Natural killer cell treated with Interleukin-12 subunit alpha and Interleukin-12 subunit beta and Interleukin-15 and Interleukin-18, amount 100 ng/mL, for 72 hours (primary cell): ENCODE data around the gene ZFYVE9. TPM values are rescaled to one million over a fixed set of nuclear protein-coding genes. Genes with fewer than 3 reads are reported as not detected.
"Not testable (repeated sequence)": the region's sequence is repeated elsewhere in the genome, so short reads cannot be mapped to it uniquely, and the experiment has no call there.

Experiments used
- ATAC-seq, 2 donors: fragments of 150-1000 bp; cut with Tn5 transposase in 1 of 2; sonication (Bioruptor Pico), chemical (Tn5 transposase) in 1 of 2; 2 replicates each; pipeline ENCODE4 v1.10.0; 2021
- DNase-seq: peaks from one replicate; pipeline ENCODE4 v3.0.0; 2022; ENCODE audit warnings: low spot score
- H3K27ac Mint-ChIP-seq, 2 donors: 1 replicate in 1 of 2; 2 replicates in 1 of 2; pipeline ENCODE4 v1.8.0; 2022; ENCODE audit warnings: mixed read lengths in 2 of 2, mild to moderate bottlenecking in 1 of 2, moderate library complexity in 1 of 2
- H3K27me3 Mint-ChIP-seq, 2 donors: 1 replicate in 1 of 2; 2 replicates in 1 of 2; pipeline ENCODE4 v1.8.0; 2022; ENCODE audit warnings: mixed read lengths in 2 of 2
- H3K36me3 Mint-ChIP-seq: one replicate; pipeline ENCODE4 v1.8.0; 2022; ENCODE audit warnings: mixed read lengths
- H3K4me1 Mint-ChIP-seq, 2 donors: 1 replicate in 1 of 2; 2 replicates in 1 of 2; pipeline ENCODE4 v1.8.0; 2022; ENCODE audit warnings: low read depth in 2 of 2, mixed read lengths in 2 of 2, mild to moderate bottlenecking in 1 of 2
- H3K4me3 Mint-ChIP-seq: one replicate; pipeline ENCODE4 v1.8.0; 2022; ENCODE audit warnings: mixed read lengths
- H3K9me3 Mint-ChIP-seq: 2 replicates; pipeline ENCODE4 v1.8.0; 2022; ENCODE audit warnings: mixed read lengths
- total RNA-seq, 2 donors: library from RNA; stranded (reverse); gene quantifications; one replicate each; pipeline ENCODE4 v1.2.3, GENCODE V29; 2022

ZFYVE9 gene
- total RNA-seq, 2 donors from 2014 or later, result 1.1 to 2.9 TPM

DNA sequence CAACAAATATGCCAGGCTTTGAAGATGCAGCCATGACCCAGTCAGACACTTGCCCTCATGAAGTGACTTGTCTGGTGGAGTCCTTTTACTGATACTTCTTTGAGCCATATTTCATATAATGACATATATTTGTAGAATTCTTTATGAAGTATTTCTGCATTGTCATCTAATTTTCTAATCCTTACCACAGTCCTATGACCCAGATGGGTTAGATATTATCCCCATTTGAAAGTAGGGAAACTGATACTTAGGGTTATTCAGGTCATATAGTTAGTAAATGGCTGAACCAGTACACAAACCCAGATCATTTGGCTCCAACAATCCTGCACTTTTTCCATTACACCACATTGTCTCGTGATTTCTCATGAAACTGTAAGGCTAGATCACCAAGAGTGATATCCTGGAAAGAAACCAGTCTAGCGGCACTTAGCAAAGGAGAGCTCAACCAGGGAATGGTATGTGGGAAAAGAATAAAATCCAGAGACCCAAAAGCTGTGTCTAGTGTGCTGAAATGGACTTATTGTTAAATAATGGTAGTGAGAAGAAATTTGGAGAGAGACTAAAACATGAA is 49.6 kb downstream of the ZFYVE9 start:
- Mint-ChIP-seq H3K27me3 (peaks cover 12% of the 10 kb centered on the region in 2 donors), H3K9me3 (no peaks in the 10 kb centered on the region), H3K27ac (no peak overlapping the region), H3K4me3 (no peak overlapping the region), H3K36me3 (no peaks in the 10 kb centered on the region), H3K4me1 (no peaks in the 10 kb centered on the region)
- ATAC-seq (no peak), DNase-seq (no peak)

DNA sequence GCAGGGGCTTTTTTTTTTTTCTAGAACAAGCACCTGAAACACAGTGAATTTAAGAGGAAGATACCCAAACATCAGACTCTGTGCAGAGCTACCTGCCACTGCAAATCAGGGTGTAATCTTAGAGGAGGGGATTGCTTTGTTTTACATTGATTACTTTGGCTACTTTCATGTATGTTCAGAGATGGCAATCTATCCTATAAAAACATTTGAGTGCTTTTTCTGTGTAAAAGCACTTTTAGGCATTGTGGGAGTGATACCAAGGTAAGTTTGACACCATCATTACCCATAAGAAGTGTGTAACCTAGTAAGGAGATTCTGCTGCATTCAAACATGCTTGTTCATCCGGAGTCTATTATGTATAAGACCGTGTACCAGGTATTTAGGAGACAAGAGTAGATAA is 50.1 kb downstream of the ZFYVE9 start:
- ATAC-seq, result no peak
- Mint-ChIP-seq H3K27ac (no peak overlapping the region), H3K36me3 (no peaks in the 10 kb centered on the region), H3K4me3 (no peak overlapping the region), H3K27me3 (peaks cover 11 to 12% of the 10 kb centered on the region in 2 donors), H3K9me3 (no peaks in the 10 kb centered on the region), H3K4me1 (no peaks in the 10 kb centered on the region)
- no peak for DNase-seq

DNA sequence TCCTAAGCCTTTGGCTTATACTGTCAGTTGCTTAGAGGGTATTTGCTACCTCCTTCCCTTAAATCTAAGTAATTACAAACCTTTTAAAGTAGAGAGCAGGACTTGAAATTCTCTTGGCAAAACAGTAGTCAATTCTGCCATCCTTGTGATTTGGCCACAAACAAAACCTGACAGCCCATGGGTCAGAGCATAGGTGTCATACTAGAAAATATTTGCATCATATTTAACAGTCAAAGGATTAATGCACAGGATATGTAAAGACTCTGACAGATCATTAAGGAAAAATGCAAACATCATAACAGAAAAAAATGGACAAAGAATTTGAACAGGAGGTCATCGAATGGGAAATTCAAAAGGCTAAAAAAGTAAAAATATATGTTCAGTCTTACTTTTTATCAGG is 50.5 kb downstream of the ZFYVE9 start:
- H3K4me1 Mint-ChIP-seq, result no peaks in the 10 kb centered on the region
- H3K4me3 Mint-ChIP-seq, result no peak overlapping the region
- H3K36me3 Mint-ChIP-seq, result no peaks in the 10 kb centered on the region
- no peak overlapping the region for H3K27ac Mint-ChIP-seq
- DNase-seq (no peak), ATAC-seq (no peak)
- H3K9me3 Mint-ChIP-seq, result no peaks in the 10 kb centered on the region
- peaks cover 11 to 12% of the 10 kb centered on the region in 2 donors for H3K27me3 Mint-ChIP-seq

DNA sequence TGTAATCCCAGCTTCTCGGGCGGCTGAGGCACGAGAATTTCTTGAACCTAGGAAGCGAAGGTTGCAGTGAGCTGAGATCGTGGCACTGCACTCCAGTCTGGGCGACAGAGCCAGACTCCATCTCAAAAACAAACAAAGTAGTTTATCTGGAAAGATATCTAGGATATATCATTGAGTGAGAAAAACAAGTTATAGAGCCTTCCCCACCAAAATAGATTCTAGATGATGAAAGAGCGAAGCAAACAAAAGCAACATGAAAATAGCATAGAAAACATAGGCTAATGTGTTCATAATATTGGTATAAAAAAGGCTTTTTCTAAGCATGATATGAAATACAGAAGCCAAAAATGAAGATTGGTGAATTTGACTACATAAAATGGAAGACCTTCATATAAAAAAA is 52.1 kb downstream of the ZFYVE9 start:
- Mint-ChIP-seq H3K4me1 (no peaks in the 10 kb centered on the region), H3K36me3 (no peaks in the 10 kb centered on the region), H3K9me3 (no peaks in the 10 kb centered on the region), H3K27me3 (peaks cover 11 to 12% of the 10 kb centered on the region in 2 donors), H3K27ac (no peak overlapping the region), H3K4me3 (no peak overlapping the region)
- no peak for DNase-seq
- ATAC-seq, result no peak

DNA sequence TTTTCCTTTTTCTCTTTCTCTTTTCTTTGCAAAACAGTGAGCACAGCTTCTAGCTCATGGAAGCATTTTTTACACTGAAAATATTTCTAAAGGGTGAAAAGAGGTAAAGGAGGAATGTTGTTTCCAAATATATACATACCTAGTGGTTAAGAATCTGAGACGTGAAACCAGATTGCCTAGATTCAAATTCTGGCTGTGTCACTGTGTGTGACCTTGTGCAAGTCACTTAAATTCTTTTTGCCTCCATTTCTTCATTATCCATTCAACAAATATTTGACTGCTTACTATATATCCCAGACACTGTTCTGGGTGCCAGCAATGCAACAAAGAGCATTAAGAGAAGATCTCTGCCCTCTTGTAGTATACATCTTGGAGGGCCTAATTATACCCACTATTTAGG is 53.3 kb downstream of the ZFYVE9 start:
- no peak overlapping the region for H3K27ac Mint-ChIP-seq
- DNase-seq, result no peak
- H3K27me3 Mint-ChIP-seq, result peaks cover 12 to 14% of the 10 kb centered on the region in 2 donors
- H3K36me3 Mint-ChIP-seq, result no peaks in the 10 kb centered on the region
- no peak overlapping the region for H3K4me3 Mint-ChIP-seq
- no peaks in the 10 kb centered on the region for H3K9me3 Mint-ChIP-seq
- H3K4me1 Mint-ChIP-seq, result no peaks in the 10 kb centered on the region
- ATAC-seq, result no peak

DNA sequence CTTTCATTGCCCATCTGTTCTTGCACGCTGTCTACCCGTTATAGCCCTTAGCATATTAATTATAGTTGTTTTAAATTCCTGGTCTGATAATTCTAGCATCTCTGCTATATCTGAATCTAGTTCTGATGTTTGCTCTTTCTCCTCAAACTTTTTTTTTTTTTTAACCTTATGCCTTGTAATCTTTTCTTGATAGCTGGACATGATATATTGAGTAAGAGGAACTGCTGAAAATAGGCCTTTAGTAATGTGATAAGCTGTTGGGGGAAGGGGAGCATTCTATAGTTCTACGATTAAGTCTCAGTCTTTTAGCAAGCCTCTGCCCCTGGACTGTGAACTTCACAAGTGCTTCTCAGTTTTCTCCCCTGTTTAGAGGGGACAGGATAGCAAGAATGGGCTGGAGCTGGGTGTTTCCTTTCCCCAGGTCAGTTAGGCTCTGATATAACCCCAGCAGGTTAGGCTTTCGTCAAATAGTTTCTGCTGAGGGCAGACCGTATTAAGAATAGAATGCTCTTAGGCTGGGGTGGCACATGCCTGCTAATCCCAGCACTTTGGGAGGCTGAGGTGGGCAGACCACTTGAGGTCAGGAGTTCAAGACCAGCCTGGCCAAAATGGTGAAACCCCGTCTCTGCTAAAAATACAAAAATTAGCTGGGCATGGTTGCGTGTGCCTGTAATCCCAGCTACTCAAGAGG is 62.2 kb downstream of the ZFYVE9 start:
- no peaks in the 10 kb centered on the region for H3K9me3 Mint-ChIP-seq
- H3K27ac Mint-ChIP-seq, result no peak overlapping the region
- H3K4me1 Mint-ChIP-seq, result peaks cover 0 to 3% of the 10 kb centered on the region in 2 donors
- DNase-seq, result no peak
- no peak overlapping the region for H3K4me3 Mint-ChIP-seq
- H3K27me3 Mint-ChIP-seq, result peaks cover 23 to 36% of the 10 kb centered on the region in 2 donors
- no peaks in the 10 kb centered on the region for H3K36me3 Mint-ChIP-seq
- no peak for ATAC-seq

DNA sequence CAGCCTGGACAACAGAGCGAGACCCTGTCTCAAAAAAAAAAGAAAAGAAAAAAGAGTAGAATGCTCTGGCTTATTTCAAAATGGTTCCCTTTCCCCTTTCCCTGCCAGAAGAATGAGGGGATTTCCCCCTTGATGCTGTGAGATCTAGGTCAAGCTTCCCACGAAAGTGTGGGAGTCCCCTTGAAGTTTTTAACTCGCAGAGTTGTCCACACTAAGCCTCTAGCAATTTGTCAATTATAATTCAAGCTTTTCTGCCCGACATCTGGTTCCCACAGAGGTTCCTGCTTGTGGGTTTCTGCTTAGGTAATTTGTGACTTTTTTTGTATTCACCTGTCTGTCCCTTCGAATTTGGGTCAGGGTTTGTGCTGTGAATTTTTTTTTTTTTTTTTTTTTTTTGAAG is 62.8 kb downstream of the ZFYVE9 start:
- Mint-ChIP-seq H3K4me3 (no peak overlapping the region), H3K36me3 (no peaks in the 10 kb centered on the region), H3K4me1 (peaks cover 0 to 3% of the 10 kb centered on the region in 2 donors), H3K9me3 (no peaks in the 10 kb centered on the region), H3K27me3 (peaks cover 24 to 42% of the 10 kb centered on the region in 2 donors), H3K27ac (no peak overlapping the region)
- ATAC-seq (no peak), DNase-seq (no peak)

DNA sequence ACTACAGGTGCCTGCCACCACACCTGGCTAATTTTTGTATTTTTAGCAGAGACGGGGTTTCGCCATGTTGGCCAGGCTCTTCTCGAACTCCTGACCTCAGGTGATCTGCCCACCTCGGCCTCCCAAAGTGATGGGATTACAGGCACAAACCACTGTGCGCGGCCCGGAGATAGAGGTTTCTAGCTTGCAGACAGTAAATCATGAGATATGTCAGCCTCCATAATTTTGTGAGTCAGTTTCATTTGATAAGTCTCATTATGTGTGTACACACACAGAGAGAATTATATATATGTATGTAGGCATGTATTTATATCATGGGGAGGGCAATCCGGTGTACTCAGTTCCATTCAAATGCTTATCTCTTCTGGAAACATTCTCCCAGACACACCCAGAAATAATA is 64.8 kb downstream of the ZFYVE9 start:
- H3K27ac Mint-ChIP-seq, H3K4me3 Mint-ChIP-seq, DNase-seq, H3K9me3 Mint-ChIP-seq, ATAC-seq, H3K36me3 Mint-ChIP-seq, H3K4me1 Mint-ChIP-seq: not testable (repeated sequence)
- H3K27me3 Mint-ChIP-seq, result peaks cover 30 to 46% of the 10 kb centered on the region in 2 donors

DNA sequence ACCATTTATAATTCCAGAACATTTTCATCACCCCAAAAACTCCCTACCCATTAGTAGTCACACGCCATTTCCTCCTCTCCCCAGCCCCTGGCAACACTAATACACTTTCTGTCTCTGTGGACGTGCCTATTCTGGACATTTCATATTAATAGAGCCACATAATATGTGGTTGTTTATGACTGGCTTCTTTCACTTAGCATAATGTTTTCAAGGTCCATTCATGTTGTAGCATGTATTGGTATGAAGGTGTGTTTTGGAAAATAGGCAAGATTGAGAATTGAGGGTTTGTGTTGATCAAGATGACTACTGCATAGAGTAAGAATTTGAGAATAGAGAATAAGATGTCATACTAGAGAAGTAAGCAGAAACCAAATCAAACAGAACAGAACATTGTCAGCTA is 67.5 kb downstream of the ZFYVE9 start:
- ATAC-seq (no peak), DNase-seq (no peak)
- Mint-ChIP-seq H3K36me3 (no peaks in the 10 kb centered on the region), H3K27ac (no peak overlapping the region), H3K4me3 (no peak overlapping the region), H3K4me1 (no peaks in the 10 kb centered on the region), H3K27me3 (peaks cover 26 to 34% of the 10 kb centered on the region in 2 donors), H3K9me3 (no peaks in the 10 kb centered on the region)

DNA sequence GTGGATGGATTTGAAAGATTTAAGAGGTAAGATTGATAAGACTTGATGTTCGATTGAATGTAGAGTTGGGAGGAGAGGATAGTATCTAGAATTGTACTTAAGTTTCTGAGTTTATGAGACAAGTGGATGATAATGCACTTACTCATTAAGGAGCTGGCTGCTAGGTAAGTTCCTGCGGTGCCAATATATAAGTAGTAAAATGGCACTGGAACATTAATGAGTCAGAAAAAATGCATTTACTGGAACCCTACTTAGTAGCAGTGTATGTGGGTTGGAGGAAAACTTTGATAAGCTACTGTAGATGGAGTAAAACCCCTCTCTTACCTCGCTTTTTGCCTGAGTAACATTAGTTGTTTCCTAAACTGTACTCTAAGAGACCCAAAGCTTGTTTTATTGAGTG is 68.2 kb downstream of the ZFYVE9 start:
- H3K4me1 Mint-ChIP-seq, result no peaks in the 10 kb centered on the region
- H3K36me3 Mint-ChIP-seq, result no peaks in the 10 kb centered on the region
- peaks cover 26 to 34% of the 10 kb centered on the region in 2 donors for H3K27me3 Mint-ChIP-seq
- DNase-seq, result no peak
- no peak overlapping the region for H3K27ac Mint-ChIP-seq
- no peak overlapping the region for H3K4me3 Mint-ChIP-seq
- ATAC-seq, result no peak
- H3K9me3 Mint-ChIP-seq, result no peaks in the 10 kb centered on the region

DNA sequence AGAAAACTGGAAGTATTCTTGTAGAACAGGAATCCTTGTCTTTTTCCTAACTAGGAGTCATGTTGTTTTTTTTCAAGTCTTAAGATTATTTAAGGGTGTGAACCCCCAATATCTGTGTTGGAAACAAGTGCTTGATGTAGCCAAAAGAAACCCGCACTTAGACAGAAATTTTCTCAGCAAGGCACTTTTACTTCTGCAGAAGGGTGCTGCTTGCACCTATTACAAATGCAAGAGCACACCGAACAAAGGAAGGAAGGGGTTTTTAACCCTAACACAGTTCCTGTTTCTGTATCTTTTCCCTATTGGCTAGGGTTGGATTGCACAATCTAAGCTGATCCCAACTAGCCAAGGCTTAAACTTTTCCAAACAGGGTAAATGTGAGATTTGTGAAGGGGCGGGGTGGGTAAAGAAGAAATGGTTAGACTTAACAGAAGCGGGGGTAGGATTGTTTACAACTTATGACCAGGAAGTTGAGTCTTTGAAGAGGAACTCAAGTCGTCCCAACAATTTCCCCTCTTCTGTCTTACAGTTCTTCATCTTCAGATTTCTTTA is 75.1 kb downstream of the ZFYVE9 start:
- H3K27ac Mint-ChIP-seq, result no peak overlapping the region
- no peak for DNase-seq
- H3K9me3 Mint-ChIP-seq, result peaks cover 9% of the 10 kb centered on the region
- peaks cover 6% of the 10 kb centered on the region for H3K36me3 Mint-ChIP-seq
- no peak for ATAC-seq
- H3K27me3 Mint-ChIP-seq, result peaks cover 5 to 7% of the 10 kb centered on the region in 2 donors
- H3K4me1 Mint-ChIP-seq, result no peaks in the 10 kb centered on the region
- H3K4me3 Mint-ChIP-seq, result no peak overlapping the region

DNA sequence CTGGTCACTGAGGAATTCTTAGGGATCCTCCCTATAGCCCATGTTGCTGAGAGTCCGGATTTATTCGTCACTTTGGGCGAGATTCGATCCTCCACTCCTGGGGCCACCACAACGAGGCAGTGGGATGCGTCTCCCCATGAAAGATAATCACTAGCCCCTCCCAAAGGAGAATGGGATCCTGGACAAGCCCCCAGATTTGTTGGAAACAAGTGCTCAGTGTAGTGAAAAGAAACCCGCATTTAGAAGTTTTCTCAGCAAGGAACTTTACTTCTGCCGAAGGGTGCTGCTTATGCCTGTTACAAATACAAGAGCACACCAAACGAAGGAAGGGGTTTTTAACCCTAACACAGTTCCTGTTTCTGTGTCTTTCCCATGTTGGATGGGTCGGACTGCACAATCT is 83.3 kb downstream of the ZFYVE9 start:
- Mint-ChIP-seq H3K36me3 (peaks cover 12% of the 10 kb centered on the region), H3K4me3 (no peak overlapping the region), H3K9me3 (peaks cover 5% of the 10 kb centered on the region), H3K4me1 (no peaks in the 10 kb centered on the region), H3K27ac (no peak overlapping the region), H3K27me3 (peaks cover 21 to 56% of the 10 kb centered on the region in 2 donors)
- DNase-seq (no peak), ATAC-seq (no peak)

DNA sequence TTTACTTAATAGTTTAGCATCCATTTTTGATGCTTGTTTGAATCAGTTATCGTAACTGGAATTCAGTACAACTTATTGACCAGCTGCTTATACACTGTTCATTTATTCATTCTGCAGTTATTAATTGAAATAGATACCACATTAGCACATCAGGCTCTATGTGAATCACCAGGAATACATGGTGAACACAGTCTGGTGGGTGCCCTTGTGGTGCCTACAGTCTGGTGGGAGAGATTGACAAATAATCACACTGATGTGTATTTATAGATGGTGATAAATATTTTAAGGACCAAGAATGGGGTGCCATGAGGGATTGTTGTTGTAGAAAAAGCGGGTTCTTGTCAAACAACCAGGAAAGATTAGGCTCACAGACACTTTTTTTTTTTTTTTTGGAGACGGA is 87.6 kb downstream of the ZFYVE9 start:
- H3K27ac Mint-ChIP-seq, result no peak overlapping the region
- H3K27me3 Mint-ChIP-seq, result peaks cover 17 to 42% of the 10 kb centered on the region in 2 donors
- ATAC-seq (no peak), DNase-seq (no peak)
- no peaks in the 10 kb centered on the region for H3K4me1 Mint-ChIP-seq
- H3K36me3 Mint-ChIP-seq, result peaks cover 12% of the 10 kb centered on the region
- H3K9me3 Mint-ChIP-seq, result peaks cover 5% of the 10 kb centered on the region
- H3K4me3 Mint-ChIP-seq, result no peak overlapping the region

DNA sequence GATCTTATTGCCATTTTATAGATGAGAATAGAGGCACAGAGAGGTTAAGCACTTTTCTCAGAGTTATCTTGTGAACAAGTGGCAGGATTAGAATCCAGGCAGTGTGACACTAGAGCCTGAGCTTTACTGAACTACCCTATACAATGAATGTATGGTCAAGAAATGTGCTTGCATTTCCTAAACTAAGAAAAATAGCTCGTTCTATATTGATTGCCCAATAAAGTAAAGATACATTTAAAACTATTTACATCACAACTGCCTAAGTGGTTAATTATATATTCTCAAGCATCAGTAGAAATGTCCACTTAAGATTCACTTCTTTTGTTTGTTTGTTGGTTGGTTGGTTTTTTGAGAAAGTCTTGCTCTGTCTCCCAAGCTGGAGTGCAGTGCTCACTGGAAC is 91.6 kb downstream of the ZFYVE9 start:
- H3K27me3 Mint-ChIP-seq, result peaks cover 9 to 39% of the 10 kb centered on the region in 2 donors
- ATAC-seq (no peak), DNase-seq (no peak)
- H3K36me3 Mint-ChIP-seq, result no peaks in the 10 kb centered on the region
- H3K27ac Mint-ChIP-seq, result no peak overlapping the region
- H3K4me3 Mint-ChIP-seq, result no peak overlapping the region
- peaks cover 0 to 3% of the 10 kb centered on the region in 2 donors for H3K4me1 Mint-ChIP-seq
- no peaks in the 10 kb centered on the region for H3K9me3 Mint-ChIP-seq
